Activated CD4-positive, alpha-beta T cell treated with anti-CD3 and anti-CD28 coated beads, Interleukin-2, amount 50 U/mL, for 48 hours (primary cell): ENCODE measurements around the gene MINDY2.
"Not testable (repeated sequence)": the region's sequence is repeated elsewhere in the genome, so short reads cannot be mapped to it uniquely, and the experiment has no call there.

Experiments used
- DNase-seq, 2 experiments: peaks; one replicate each; pipeline ENCODE4 v3.0.0-alpha.2; 2020

The MINDY2 gene

GRCh38 chr15:58752716-58753115, 18.4 kb upstream of the MINDY2 start:
- DNase-seq = no peak

GRCh38 chr15:58755350-58755749, 15.8 kb upstream of the MINDY2 start:
- DNase-seq = no peak

- DNase-seq = no peak
These were observed 15.1 kb upstream of the MINDY2 start for GRCh38 chr15:58755956-58756355.

GRCh38 chr15:58758141-58758540, 13.0 kb upstream of the MINDY2 start:
- DNase-seq = no peak

- DNase-seq = no peak
These were observed 10.6 kb upstream of the MINDY2 start for GRCh38 chr15:58760385-58761009.

- no peak for DNase-seq
These were observed 10.1 kb upstream of the MINDY2 start for GRCh38 chr15:58761010-58761388.

GRCh38 chr15:58762285-58762684, 8.8 kb upstream of the MINDY2 start:
- no peak for DNase-seq

- DNase-seq = no peak
These were observed 8.4 kb upstream of the MINDY2 start for GRCh38 chr15:58762731-58763130.

GRCh38 chr15:58764468-58764867, 6.6 kb upstream of the MINDY2 start:
- no peak for DNase-seq

- DNase-seq = no peak
These were observed 4.8 kb upstream of the MINDY2 start for GRCh38 chr15:58766290-58766689.

- not testable (repeated sequence) for DNase-seq
These were observed 2.5 kb upstream of the MINDY2 start for GRCh38 chr15:58768601-58769004.

GRCh38 chr15:58770519-58770856, 614 bp upstream of the MINDY2 start:
- DNase-seq = no peak

- DNase-seq = peak; percentile 31 to 42
These were observed 634 bp downstream of the MINDY2 start for GRCh38 chr15:58771621-58772250.

- DNase-seq = no peak
These were observed 1.9 kb downstream of the MINDY2 start for GRCh38 chr15:58773024-58773423.

- DNase-seq = no peak
These were observed 4.3 kb downstream of the MINDY2 start for GRCh38 chr15:58775402-58775801.

- no peak for DNase-seq
These were observed 6.0 kb downstream of the MINDY2 start for GRCh38 chr15:58777107-58777506.

GRCh38 chr15:58779554-58779953, 8.5 kb downstream of the MINDY2 start:
- DNase-seq = no peak

GRCh38 chr15:58785355-58785754, 14.3 kb downstream of the MINDY2 start:
- DNase-seq = no peak

- no peak for DNase-seq
These were observed 17.1 kb downstream of the MINDY2 start for GRCh38 chr15:58788056-58788710.

GRCh38 chr15:58793862-58794261, 22.8 kb downstream of the MINDY2 start:
- no peak for DNase-seq

GRCh38 chr15:58795825-58796224, 24.7 kb downstream of the MINDY2 start:
- DNase-seq = no peak

- DNase-seq = no peak
These were observed 26.4 kb downstream of the MINDY2 start for GRCh38 chr15:58797505-58797904.

GRCh38 chr15:58805095-58805494, 34.0 kb downstream of the MINDY2 start:
- no peak for DNase-seq

GRCh38 chr15:58823267-58823666, 52.2 kb downstream of the MINDY2 start:
- not testable (repeated sequence) for DNase-seq

- DNase-seq = no peak
These were observed 59.5 kb downstream of the MINDY2 start for GRCh38 chr15:58830556-58830955.
